ENCODE data around the gene LAMA2. TPM values are rescaled to one million over a fixed set of nuclear protein-coding genes. Genes with fewer than 3 reads are reported as not detected.

LAMA2 gene
- total RNA-seq, 5 donors from 2014 or later (not counting 1 experiment from before 2014, with no cell fraction given): 0.30 to 0.62 (median 0.45) TPM

GRCh38 chr6:128919412-128920180 lies 36.7 kb downstream of the LAMA2 start:
- ATAC-seq (replicated peaks in 1 of 4) (no peak), DNase-seq (no peak)
- no CpG with 5 or more reads among the region's 2 CpGs for WGBS (ENCODE audit: insufficient coverage)
- Mint-ChIP-seq H3K27me3 (no peaks in the 10 kb centered on the region), H3K36me3 (no peaks in the 10 kb centered on the region), H3K4me3 (no peak overlapping the region), H3K27ac (no peak overlapping the region), H3K4me1 (no peaks in the 10 kb centered on the region), H3K9me3 (no peaks in the 10 kb centered on the region)
- H3K27me3 ChIP-seq (replicated peaks in 1 of 2; ENCODE audit: control insufficient read depth in 2 of 2, extremely low read depth in 1 of 2, insufficient read depth in 2 of 2, low read length in 1 of 2): no peaks in the 10 kb centered on the region
- H3K9me3 ChIP-seq: no peaks in the 10 kb centered on the region
- H3K4me1 ChIP-seq (ENCODE audit: control insufficient read depth in 1 of 2, extremely low read depth in 1 of 2, insufficient read depth in 2 of 2, low read length in 2 of 2): no peaks in the 10 kb centered on the region
- no peak overlapping the region for H3K4me3 ChIP-seq (ENCODE audit: control insufficient read depth in 1 of 2, extremely low read depth in 1 of 2, low read length in 1 of 2)
- ChIA-PET CTCF (no interaction called here), POLR2A (no interaction called here)
- no peak overlapping the region for H3K27ac ChIP-seq (ENCODE audit: low read length)
- H3K36me3 ChIP-seq (ENCODE audit: control insufficient read depth in 2 of 2, extremely low read depth in 1 of 2, insufficient read depth in 1 of 2, low read length in 1 of 2): no peaks in the 10 kb centered on the region

- CTCF ChIA-PET: no interaction called here
- Mint-ChIP-seq H3K27ac (no peak overlapping the region), H3K4me3 (no peak overlapping the region), H3K4me1 (no peaks in the 10 kb centered on the region), H3K27me3 (peaks cover 0 to 6% of the 10 kb centered on the region in 2 donors), H3K36me3 (no peaks in the 10 kb centered on the region), H3K9me3 (no peaks in the 10 kb centered on the region)
- POLR2A ChIA-PET: no interaction called here
- H3K27me3 ChIP-seq (replicated peaks in 1 of 2; ENCODE audit: control insufficient read depth in 2 of 2, extremely low read depth in 1 of 2, insufficient read depth in 2 of 2, low read length in 1 of 2): no peaks in the 10 kb centered on the region
- no peaks in the 10 kb centered on the region for H3K4me1 ChIP-seq (ENCODE audit: control insufficient read depth in 1 of 2, extremely low read depth in 1 of 2, insufficient read depth in 2 of 2, low read length in 2 of 2)
- ATAC-seq (replicated peaks in 1 of 4) (no peak), DNase-seq (no peak)
- no peaks in the 10 kb centered on the region for H3K9me3 ChIP-seq
- H3K27ac ChIP-seq (ENCODE audit: low read length): no peak overlapping the region
- 50% methylated on average over 1 of the region's 1 CpG for WGBS (ENCODE audit: insufficient coverage)
- no peak overlapping the region for H3K4me3 ChIP-seq (ENCODE audit: control insufficient read depth in 1 of 2, extremely low read depth in 1 of 2, low read length in 1 of 2)
- no peaks in the 10 kb centered on the region for H3K36me3 ChIP-seq (ENCODE audit: control insufficient read depth in 2 of 2, extremely low read depth in 1 of 2, insufficient read depth in 1 of 2, low read length in 1 of 2)
These were observed 42.8 kb downstream of the LAMA2 start for GRCh38 chr6:128925765-128926164.

- H3K27me3 Mint-ChIP-seq: peaks cover 0 to 7% of the 10 kb centered on the region in 2 donors
- no peaks in the 10 kb centered on the region for H3K4me1 ChIP-seq (ENCODE audit: control insufficient read depth in 1 of 2, extremely low read depth in 1 of 2, insufficient read depth in 2 of 2, low read length in 2 of 2)
- H3K27ac Mint-ChIP-seq: no peak overlapping the region
- ChIA-PET CTCF (no interaction called here), POLR2A (no interaction called here)
- no peaks in the 10 kb centered on the region for H3K36me3 ChIP-seq (ENCODE audit: control insufficient read depth in 2 of 2, extremely low read depth in 1 of 2, insufficient read depth in 1 of 2, low read length in 1 of 2)
- H3K36me3 Mint-ChIP-seq: no peaks in the 10 kb centered on the region
- 31% methylated on average over 26 of the region's 34 CpGs for WGBS (ENCODE audit: insufficient coverage)
- ATAC-seq (replicated peaks in 1 of 4) (no peak), DNase-seq (no peak)
- no peak overlapping the region for H3K27ac ChIP-seq (ENCODE audit: low read length)
- H3K4me3 ChIP-seq (ENCODE audit: control insufficient read depth in 1 of 2, extremely low read depth in 1 of 2, low read length in 1 of 2): no peak overlapping the region
- H3K9me3 Mint-ChIP-seq: no peaks in the 10 kb centered on the region
- no peaks in the 10 kb centered on the region for H3K4me1 Mint-ChIP-seq
- H3K4me3 Mint-ChIP-seq: no peak overlapping the region
- no peaks in the 10 kb centered on the region for H3K27me3 ChIP-seq (replicated peaks in 1 of 2; ENCODE audit: control insufficient read depth in 2 of 2, extremely low read depth in 1 of 2, insufficient read depth in 2 of 2, low read length in 1 of 2)
- H3K9me3 ChIP-seq: no peaks in the 10 kb centered on the region
These were observed 46.9 kb downstream of the LAMA2 start for GRCh38 chr6:128929869-128930268.

- CTCF ChIA-PET: no interaction called here
- no peak overlapping the region for H3K27ac Mint-ChIP-seq
These were observed 47.4 kb downstream of the LAMA2 start for GRCh38 chr6:128930321-128930720.

GRCh38 chr6:128932061-128932460 lies 49.1 kb downstream of the LAMA2 start:
- DNase-seq: no peak
- POLR2A ChIA-PET: no interaction called here
- no CpG with 5 or more reads among the region's 1 CpG for WGBS (ENCODE audit: insufficient coverage)

More at GRCh38 chr6:128930321-128930720, 47.4 kb downstream of the LAMA2 start:
- POLR2A ChIA-PET: no interaction called here
- H3K9me3 ChIP-seq: no peaks in the 10 kb centered on the region
- DNase-seq (no peak), ATAC-seq (replicated peaks in 1 of 4) (no peak)
- 84% methylated on average over 3 of the region's 5 CpGs for WGBS (ENCODE audit: insufficient coverage)
- H3K4me1 ChIP-seq (ENCODE audit: control insufficient read depth in 1 of 2, extremely low read depth in 1 of 2, insufficient read depth in 2 of 2, low read length in 2 of 2): no peaks in the 10 kb centered on the region
- no peak overlapping the region for H3K4me3 ChIP-seq (ENCODE audit: control insufficient read depth in 1 of 2, extremely low read depth in 1 of 2, low read length in 1 of 2)
- Mint-ChIP-seq H3K27me3 (peaks cover 0 to 12% of the 10 kb centered on the region in 2 donors), H3K36me3 (no peaks in the 10 kb centered on the region), H3K9me3 (no peaks in the 10 kb centered on the region), H3K4me1 (no peaks in the 10 kb centered on the region), H3K4me3 (no peak overlapping the region)
- no peak overlapping the region for H3K27ac ChIP-seq (ENCODE audit: low read length)
- no peaks in the 10 kb centered on the region for H3K27me3 ChIP-seq (replicated peaks in 1 of 2; ENCODE audit: control insufficient read depth in 2 of 2, extremely low read depth in 1 of 2, insufficient read depth in 2 of 2, low read length in 1 of 2)
- no peaks in the 10 kb centered on the region for H3K36me3 ChIP-seq (ENCODE audit: control insufficient read depth in 2 of 2, extremely low read depth in 1 of 2, insufficient read depth in 1 of 2, low read length in 1 of 2)

GRCh38 chr6:128950864-128951263 lies 67.9 kb downstream of the LAMA2 start:
- H3K9me3 ChIP-seq: no peaks in the 10 kb centered on the region
- ChIA-PET POLR2A (no interaction called here), CTCF (no interaction called here)
- H3K27me3 Mint-ChIP-seq: peaks cover 0 to 6% of the 10 kb centered on the region in 2 donors
- H3K4me1 ChIP-seq (ENCODE audit: control insufficient read depth in 1 of 2, extremely low read depth in 1 of 2, insufficient read depth in 2 of 2, low read length in 2 of 2): no peaks in the 10 kb centered on the region
- H3K36me3 ChIP-seq (ENCODE audit: control insufficient read depth in 2 of 2, extremely low read depth in 1 of 2, insufficient read depth in 1 of 2, low read length in 1 of 2): no peaks in the 10 kb centered on the region
- H3K4me3 Mint-ChIP-seq: no peak overlapping the region
- ATAC-seq (replicated peaks in 1 of 4): no peak
- no CpG with 5 or more reads among the region's 1 CpG for WGBS (ENCODE audit: insufficient coverage)
- H3K9me3 Mint-ChIP-seq: peaks cover 0 to 5% (median 0%) of the 10 kb centered on the region in 3 donors
- no peak for DNase-seq
- H3K27ac ChIP-seq (ENCODE audit: low read length): no peak overlapping the region
- no peak overlapping the region for H3K27ac Mint-ChIP-seq
- H3K4me1 Mint-ChIP-seq: no peaks in the 10 kb centered on the region
- H3K27me3 ChIP-seq (replicated peaks in 1 of 2; ENCODE audit: control insufficient read depth in 2 of 2, extremely low read depth in 1 of 2, insufficient read depth in 2 of 2, low read length in 1 of 2): no peaks in the 10 kb centered on the region
- H3K4me3 ChIP-seq (ENCODE audit: control insufficient read depth in 1 of 2, extremely low read depth in 1 of 2, low read length in 1 of 2): no peak overlapping the region
- H3K36me3 Mint-ChIP-seq: no peaks in the 10 kb centered on the region

More at GRCh38 chr6:128932061-128932460, 49.1 kb downstream of the LAMA2 start:
- H3K36me3 ChIP-seq (ENCODE audit: control insufficient read depth in 2 of 2, extremely low read depth in 1 of 2, insufficient read depth in 1 of 2, low read length in 1 of 2): no peaks in the 10 kb centered on the region
- no peak overlapping the region for H3K4me3 ChIP-seq (ENCODE audit: control insufficient read depth in 1 of 2, extremely low read depth in 1 of 2, low read length in 1 of 2)
- H3K4me3 Mint-ChIP-seq: no peak overlapping the region
- CTCF ChIA-PET: no interaction called here
- ATAC-seq (replicated peaks in 1 of 4): no peak
- no peaks in the 10 kb centered on the region for H3K36me3 Mint-ChIP-seq
- no peaks in the 10 kb centered on the region for H3K27me3 ChIP-seq (replicated peaks in 1 of 2; ENCODE audit: control insufficient read depth in 2 of 2, extremely low read depth in 1 of 2, insufficient read depth in 2 of 2, low read length in 1 of 2)
- H3K4me1 ChIP-seq (ENCODE audit: control insufficient read depth in 1 of 2, extremely low read depth in 1 of 2, insufficient read depth in 2 of 2, low read length in 2 of 2): no peaks in the 10 kb centered on the region
- no peaks in the 10 kb centered on the region for H3K4me1 Mint-ChIP-seq
- H3K27ac Mint-ChIP-seq: no peak overlapping the region
- peaks cover 0 to 5% (median 0%) of the 10 kb centered on the region in 3 donors for H3K9me3 Mint-ChIP-seq
- H3K9me3 ChIP-seq: no peaks in the 10 kb centered on the region
- peaks cover 0 to 12% of the 10 kb centered on the region in 2 donors for H3K27me3 Mint-ChIP-seq
- no peak overlapping the region for H3K27ac ChIP-seq (ENCODE audit: low read length)

All from T-cell (primary cell).